ENCODE measurements around the gene AFAP1. TPM values are rescaled to one million over a fixed set of nuclear protein-coding genes. Genes with fewer than 3 reads are reported as not detected.

AFAP1 gene
- total RNA-seq, 4 donors from 2014 or later = 8.3 to 27.1 (median 11.1) TPM

DNA sequence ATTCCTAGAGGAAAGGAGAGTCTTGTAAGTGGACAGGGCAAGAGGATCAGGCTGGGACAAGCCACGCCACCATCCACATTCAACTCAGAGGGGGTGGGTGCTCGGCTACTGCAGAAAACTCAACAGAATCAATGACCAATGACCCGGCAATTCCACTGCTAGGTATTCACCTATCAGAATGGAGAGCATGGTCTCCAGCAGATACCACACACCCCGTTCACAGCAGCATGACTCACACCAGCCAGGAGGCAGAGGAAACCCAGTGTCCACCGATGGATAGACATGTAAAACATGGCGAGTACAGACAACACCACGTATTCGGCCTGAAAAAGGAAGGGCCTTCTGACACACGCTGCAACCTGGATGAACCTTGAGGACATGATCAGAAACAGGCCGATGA lies 175.9 kb downstream of the AFAP1 start:
- no peaks in the 10 kb centered on the region for H3K9me3 ChIP-seq
- H3K4me3 ChIP-seq = no peak overlapping the region
- H3K27ac ChIP-seq = no peak overlapping the region
- no peaks in the 10 kb centered on the region for H3K4me1 ChIP-seq
- H3K27me3 ChIP-seq = no peaks in the 10 kb centered on the region
- no peak for TF ChIP-seq POLR2A (IDR thresholded peaks at IDR 0.05)
- TF ChIP-seq EP300 (IDR thresholded peaks at IDR 0.05) = no peak
- TF ChIP-seq, protein P1, sequence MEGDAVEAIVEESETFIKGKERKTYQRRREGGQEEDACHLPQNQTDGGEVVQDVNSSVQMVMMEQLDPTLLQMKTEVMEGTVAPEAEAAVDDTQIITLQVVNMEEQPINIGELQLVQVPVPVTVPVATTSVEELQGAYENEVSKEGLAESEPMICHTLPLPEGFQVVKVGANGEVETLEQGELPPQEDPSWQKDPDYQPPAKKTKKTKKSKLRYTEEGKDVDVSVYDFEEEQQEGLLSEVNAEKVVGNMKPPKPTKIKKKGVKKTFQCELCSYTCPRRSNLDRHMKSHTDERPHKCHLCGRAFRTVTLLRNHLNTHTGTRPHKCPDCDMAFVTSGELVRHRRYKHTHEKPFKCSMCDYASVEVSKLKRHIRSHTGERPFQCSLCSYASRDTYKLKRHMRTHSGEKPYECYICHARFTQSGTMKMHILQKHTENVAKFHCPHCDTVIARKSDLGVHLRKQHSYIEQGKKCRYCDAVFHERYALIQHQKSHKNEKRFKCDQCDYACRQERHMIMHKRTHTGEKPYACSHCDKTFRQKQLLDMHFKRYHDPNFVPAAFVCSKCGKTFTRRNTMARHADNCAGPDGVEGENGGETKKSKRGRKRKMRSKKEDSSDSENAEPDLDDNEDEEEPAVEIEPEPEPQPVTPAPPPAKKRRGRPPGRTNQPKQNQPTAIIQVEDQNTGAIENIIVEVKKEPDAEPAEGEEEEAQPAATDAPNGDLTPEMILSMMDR (IDR thresholded peaks at IDR 0.05) = no peak
- TF ChIP-seq POLR2AphosphoS5 (IDR thresholded peaks at IDR 0.05) = no peak
- WGBS = 82% methylated on average over 10 of the region's 10 CpGs
- DNase-seq (ENCODE audit: low spot score in 2 of 2) = no peak
- H3K36me3 ChIP-seq = peaks cover 63% of the 10 kb centered on the region

DNA sequence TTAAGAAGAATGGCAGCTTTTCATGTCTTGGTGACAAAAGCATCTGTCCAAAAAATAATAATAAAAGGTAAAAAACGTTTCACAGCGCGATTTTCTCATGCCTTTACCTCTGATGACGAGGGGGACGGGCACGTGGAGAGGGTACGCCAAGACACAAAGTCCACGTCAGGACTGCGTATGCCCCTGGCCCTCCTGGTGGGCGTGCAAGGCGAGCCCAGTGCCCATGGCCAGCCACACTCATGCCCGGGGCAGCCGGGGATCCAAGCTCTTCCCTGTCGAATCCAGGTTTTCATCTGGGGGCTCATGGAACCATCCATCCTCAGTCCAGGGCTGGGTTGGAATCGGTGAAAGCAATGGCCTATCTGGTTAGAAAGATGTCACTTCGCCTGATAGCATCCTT lies 176.6 kb downstream of the AFAP1 start:
- H3K4me1 ChIP-seq = no peaks in the 10 kb centered on the region
- WGBS = 87% methylated on average over 16 of the region's 16 CpGs
- no peak overlapping the region for H3K27ac ChIP-seq
- H3K36me3 ChIP-seq = peaks cover 56% of the 10 kb centered on the region
- no peaks in the 10 kb centered on the region for H3K9me3 ChIP-seq
- DNase-seq (ENCODE audit: low spot score in 2 of 2) = no peak
- no peak overlapping the region for H3K4me3 ChIP-seq
- TF ChIP-seq POLR2A (IDR thresholded peaks at IDR 0.05) (no peak), EP300 (IDR thresholded peaks at IDR 0.05) (no peak), POLR2AphosphoS5 (IDR thresholded peaks at IDR 0.05) (no peak)
- TF ChIP-seq, protein P1 (IDR thresholded peaks at IDR 0.05) = no peak
- H3K27me3 ChIP-seq = no peaks in the 10 kb centered on the region

DNA sequence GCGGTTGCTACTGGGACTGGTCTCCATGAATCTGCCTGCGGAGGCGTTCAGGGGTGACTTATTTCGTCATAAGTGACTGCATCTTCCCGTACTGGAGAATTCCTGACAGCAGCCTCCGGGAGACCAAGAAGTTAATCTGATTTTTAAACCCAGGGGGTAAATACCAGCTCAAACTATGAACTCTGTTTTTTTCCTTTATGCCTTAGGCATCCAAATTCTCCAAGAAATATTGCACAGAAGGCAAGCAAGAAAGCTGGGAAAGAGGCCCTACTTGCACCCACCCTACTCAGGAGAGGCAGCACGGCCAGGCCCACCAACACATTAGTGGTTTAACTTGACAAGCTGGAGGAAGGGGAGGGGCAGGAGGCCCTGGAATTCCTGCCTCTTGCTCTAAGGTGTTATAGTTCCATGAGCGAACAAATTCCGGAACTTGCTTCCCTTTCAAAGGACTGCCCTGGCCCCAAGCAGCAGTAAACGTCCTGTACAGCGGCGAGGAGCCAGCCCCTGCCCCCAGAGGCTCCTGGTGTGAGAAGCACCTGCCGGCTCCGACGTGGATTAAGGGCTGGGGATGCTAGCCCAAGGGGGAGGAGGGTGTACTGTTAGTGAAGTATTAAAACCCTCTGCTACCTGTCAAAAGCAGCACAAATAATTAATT lies 177.2 kb downstream of the AFAP1 start:
- TF ChIP-seq, protein P1 (IDR thresholded peaks at IDR 0.05) = no peak
- TF ChIP-seq EP300 (IDR thresholded peaks at IDR 0.05) (no peak), POLR2AphosphoS5 (IDR thresholded peaks at IDR 0.05) (no peak), POLR2A (IDR thresholded peaks at IDR 0.05) (no peak)
- no peak for DNase-seq (ENCODE audit: low spot score in 2 of 2)
- Histone ChIP-seq H3K9me3 (no peaks in the 10 kb centered on the region), H3K4me1 (peaks cover 4% of the 10 kb centered on the region), H3K4me3 (no peak overlapping the region), H3K27ac (no peak overlapping the region), H3K27me3 (no peaks in the 10 kb centered on the region), H3K36me3 (peaks cover 52% of the 10 kb centered on the region)
- WGBS = 75% methylated on average over 10 of the region's 15 CpGs

DNA sequence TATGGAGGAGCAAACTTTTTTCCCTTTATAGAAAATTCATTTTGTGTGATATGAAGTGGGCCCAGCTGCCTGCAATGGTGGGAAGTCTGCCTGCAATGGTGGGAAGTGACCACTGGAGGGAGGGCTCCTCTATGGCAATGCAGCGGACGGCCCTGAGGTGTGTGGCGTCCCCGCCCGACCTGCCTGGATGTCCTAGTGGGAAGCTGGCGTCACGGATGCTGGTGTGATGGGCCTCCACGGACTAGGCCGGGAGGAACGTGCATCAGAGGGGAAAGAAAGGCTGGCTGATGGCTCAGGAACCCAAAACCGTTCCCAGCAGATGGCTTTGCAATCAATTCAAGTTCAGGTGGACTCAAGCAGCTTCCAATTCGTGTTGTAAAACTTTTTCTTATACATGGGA lies 177.9 kb downstream of the AFAP1 start:
- peak; percentile 84 to 87 for DNase-seq (ENCODE audit: low spot score in 2 of 2)
- Histone ChIP-seq H3K4me3 (no peak overlapping the region), H3K36me3 (peaks cover 45% of the 10 kb centered on the region), H3K4me1 (peaks cover 10% of the 10 kb centered on the region), H3K27ac (no peak overlapping the region), H3K9me3 (no peaks in the 10 kb centered on the region), H3K27me3 (no peaks in the 10 kb centered on the region)
- no peak for TF ChIP-seq POLR2AphosphoS5 (IDR thresholded peaks at IDR 0.05)
- TF ChIP-seq POLR2A (IDR thresholded peaks at IDR 0.05) = no peak
- TF ChIP-seq, protein P1 (IDR thresholded peaks at IDR 0.05) = peak; percentile 57 to 76
- WGBS = 62% methylated on average over 12 of the region's 12 CpGs

DNA sequence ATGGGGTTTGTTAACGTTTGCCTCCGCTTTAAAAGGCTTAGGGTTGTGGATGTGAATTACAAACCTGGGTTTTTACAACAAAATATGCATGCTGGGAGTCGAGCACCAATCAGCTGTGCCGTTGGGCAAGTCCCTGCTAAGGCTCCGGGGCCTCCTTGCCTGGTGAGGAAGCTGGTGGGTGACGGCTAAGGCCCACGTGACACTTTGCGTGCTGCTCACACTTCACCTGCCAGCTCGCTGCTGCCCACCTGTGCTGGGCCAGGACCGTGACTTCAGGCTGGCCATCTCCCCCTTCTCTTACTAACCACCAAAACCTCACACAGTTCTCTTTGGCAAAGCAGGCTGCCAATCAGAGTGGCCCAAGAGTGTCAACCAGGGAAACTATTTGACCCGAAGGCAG lies 178.3 kb downstream of the AFAP1 start:
- no peak for DNase-seq (ENCODE audit: low spot score in 2 of 2)
- Histone ChIP-seq H3K27ac (no peak overlapping the region), H3K4me1 (peaks cover 11% of the 10 kb centered on the region), H3K4me3 (no peak overlapping the region), H3K27me3 (no peaks in the 10 kb centered on the region), H3K36me3 (peaks cover 41% of the 10 kb centered on the region), H3K9me3 (no peaks in the 10 kb centered on the region)
- WGBS = 87% methylated on average over 9 of the region's 11 CpGs
- TF ChIP-seq, protein P1 (IDR thresholded peaks at IDR 0.05) = no peak
- no peak for TF ChIP-seq POLR2AphosphoS5 (IDR thresholded peaks at IDR 0.05)
- no peak for TF ChIP-seq EP300 (IDR thresholded peaks at IDR 0.05)
- TF ChIP-seq POLR2A (IDR thresholded peaks at IDR 0.05) = no peak
